Tibial artery (tissue), 4 donors: Measurements from ENCODE around the gene CMSS1.

Source experiments
- DNase-seq, 2 donors: peaks; one replicate each; pipeline ENCODE4 v3.0.0-alpha.2; 2019
- H3K27ac ChIP-seq, 2 donors: fragments of 200-600 bp; sonication (generic) in 1 of 2; 1 replicate in 1 of 2; 2 replicates in 1 of 2; pipeline ENCODE4 v1.5.1; 2018 to 2019; ENCODE audit warnings: mild to moderate bottlenecking in 1 of 2
- H3K27me3 ChIP-seq, 2 donors: fragments of 200-600 bp; sonication (generic) in 1 of 2; one replicate each; pipeline versions ENCODE4 v1.5.1 to v1.6.0; 2016 to 2019
- H3K36me3 ChIP-seq, 3 donors: fragments of 200-600 bp; sonication (generic) in 2 of 3; one replicate each; pipeline ENCODE4 v1.5.1; 2016 to 2019; ENCODE audit warnings: mild to moderate bottlenecking in 2 of 3
- H3K4me1 ChIP-seq, 4 donors: fragments of 200-600 bp; sonication (generic) in 2 of 4; 1 replicate in 3 of 4; 2 replicates in 1 of 4; pipeline ENCODE4 v1.5.1; 2016 to 2019
- H3K4me3 ChIP-seq, 2 donors: fragments of 200-600 bp; sonication (generic) in 1 of 2; 1 replicate in 1 of 2; 2 replicates in 1 of 2; pipeline ENCODE4 v1.5.1; 2018 to 2019; ENCODE audit warnings: mild to moderate bottlenecking in 2 of 2
- H3K9me3 ChIP-seq, 3 donors: fragments of 200-600 bp; sonication (generic) in 1 of 3; one replicate each; pipeline ENCODE4 v1.5.1; 2016 to 2019
- CTCF ChIP-seq, 2 experiments: fragments of 200-600 bp in 1 of 2; fragments of 450-650 bp in 1 of 2; IDR thresholded peaks; one replicate each; pipeline ENCODE4 v1.5.1; 2017 to 2019; ENCODE audit warnings: antibody characterized with exemption in 2 of 2, mild to moderate bottlenecking in 1 of 2, moderate library complexity in 1 of 2
- intact Hi-C: fragments of 100-400 bp; cut with DNase I; formaldehyde crosslinking; loops from one replicate; pipeline ENCODE4 v1.15.0; 2023; ENCODE audit warnings: low total_unique reads

CMSS1 gene

GRCh38 chr3:99883138-99883461, 65.4 kb downstream of the CMSS1 start:
- TF ChIP-seq CTCF (IDR thresholded peaks at IDR 0.05): no peak
- Histone ChIP-seq H3K4me1 (peaks cover 0 to 47% (median 13%) of the 10 kb centered on the region in 4 donors), H3K4me3 (no peak overlapping the region), H3K9me3 (no peaks in the 10 kb centered on the region), H3K27me3 (no peaks in the 10 kb centered on the region), H3K36me3 (no peaks in the 10 kb centered on the region), H3K27ac (no peak overlapping the region)
- intact Hi-C loops: no loop called here
- DNase-seq: no peak

GRCh38 chr3:99883693-99884092, 66.0 kb downstream of the CMSS1 start:
- no peaks in the 10 kb centered on the region for H3K27me3 ChIP-seq
- peaks cover 0 to 41% (median 13%) of the 10 kb centered on the region in 4 donors for H3K4me1 ChIP-seq
- TF ChIP-seq CTCF (IDR thresholded peaks at IDR 0.05): no peak
- no peaks in the 10 kb centered on the region for H3K36me3 ChIP-seq
- no peaks in the 10 kb centered on the region for H3K9me3 ChIP-seq
- H3K4me3 ChIP-seq: no peak overlapping the region
- no peak for DNase-seq
- intact Hi-C loops: no loop called here
- no peak overlapping the region for H3K27ac ChIP-seq

- no peak overlapping the region for H3K27ac ChIP-seq
- no peak for TF ChIP-seq CTCF (IDR thresholded peaks at IDR 0.05)
- no peaks in the 10 kb centered on the region for H3K9me3 ChIP-seq
- no peaks in the 10 kb centered on the region for H3K36me3 ChIP-seq
- intact Hi-C loops: no loop called here
- no peak overlapping the region for H3K4me3 ChIP-seq
- no peak for DNase-seq
- H3K27me3 ChIP-seq: no peaks in the 10 kb centered on the region
- H3K4me1 ChIP-seq: peaks cover 0 to 40% (median 13%) of the 10 kb centered on the region in 4 donors
Measured at GRCh38 chr3:99884484-99884883, 66.8 kb downstream of the CMSS1 start.

- H3K27ac ChIP-seq: no peak overlapping the region
- H3K27me3 ChIP-seq: no peaks in the 10 kb centered on the region
- H3K4me3 ChIP-seq: no peak overlapping the region
- TF ChIP-seq CTCF (IDR thresholded peaks at IDR 0.05): no peak
- intact Hi-C loops: no loop called here
- H3K9me3 ChIP-seq: no peaks in the 10 kb centered on the region
- DNase-seq: no peak
- peaks cover 0 to 34% (median 13%) of the 10 kb centered on the region in 4 donors for H3K4me1 ChIP-seq
- H3K36me3 ChIP-seq: no peaks in the 10 kb centered on the region
Measured at GRCh38 chr3:99885085-99885484, 67.4 kb downstream of the CMSS1 start.

GRCh38 chr3:99885851-99886250, 68.2 kb downstream of the CMSS1 start:
- Histone ChIP-seq H3K27ac (no peak overlapping the region), H3K27me3 (no peaks in the 10 kb centered on the region), H3K9me3 (no peaks in the 10 kb centered on the region), H3K4me1 (peaks cover 0 to 31% (median 10%) of the 10 kb centered on the region in 4 donors), H3K36me3 (no peaks in the 10 kb centered on the region), H3K4me3 (no peak overlapping the region)
- intact Hi-C loops: no loop called here
- DNase-seq: no peak
- TF ChIP-seq CTCF (IDR thresholded peaks at IDR 0.05): no peak

- H3K4me1 ChIP-seq: peaks cover 0 to 3% (median 0%) of the 10 kb centered on the region in 4 donors
- intact Hi-C loops: no loop called here
- H3K4me3 ChIP-seq: no peak overlapping the region
- DNase-seq: no peak
- H3K9me3 ChIP-seq: no peaks in the 10 kb centered on the region
- no peak overlapping the region for H3K27ac ChIP-seq
- no peaks in the 10 kb centered on the region for H3K36me3 ChIP-seq
- no peaks in the 10 kb centered on the region for H3K27me3 ChIP-seq
- no peak for TF ChIP-seq CTCF (IDR thresholded peaks at IDR 0.05)
Measured at GRCh38 chr3:99891610-99892285, 74.1 kb downstream of the CMSS1 start.
